ENCODE results near the gene VANGL2. TPM values are rescaled to one million over a fixed set of nuclear protein-coding genes. Genes with fewer than 3 reads are reported as not detected.

Gene VANGL2
- total RNA-seq, 3 donors from 2014 or later = 5.2 to 8.9 (median 8.7) TPM

GRCh38 chr1:160403244-160403643, 2.9 kb downstream of the VANGL2 start:
- H3K4me1 ChIP-seq (ENCODE audit: low read depth) = peaks cover 11% of the 10 kb centered on the region
- TF ChIP-seq, protein P1, sequence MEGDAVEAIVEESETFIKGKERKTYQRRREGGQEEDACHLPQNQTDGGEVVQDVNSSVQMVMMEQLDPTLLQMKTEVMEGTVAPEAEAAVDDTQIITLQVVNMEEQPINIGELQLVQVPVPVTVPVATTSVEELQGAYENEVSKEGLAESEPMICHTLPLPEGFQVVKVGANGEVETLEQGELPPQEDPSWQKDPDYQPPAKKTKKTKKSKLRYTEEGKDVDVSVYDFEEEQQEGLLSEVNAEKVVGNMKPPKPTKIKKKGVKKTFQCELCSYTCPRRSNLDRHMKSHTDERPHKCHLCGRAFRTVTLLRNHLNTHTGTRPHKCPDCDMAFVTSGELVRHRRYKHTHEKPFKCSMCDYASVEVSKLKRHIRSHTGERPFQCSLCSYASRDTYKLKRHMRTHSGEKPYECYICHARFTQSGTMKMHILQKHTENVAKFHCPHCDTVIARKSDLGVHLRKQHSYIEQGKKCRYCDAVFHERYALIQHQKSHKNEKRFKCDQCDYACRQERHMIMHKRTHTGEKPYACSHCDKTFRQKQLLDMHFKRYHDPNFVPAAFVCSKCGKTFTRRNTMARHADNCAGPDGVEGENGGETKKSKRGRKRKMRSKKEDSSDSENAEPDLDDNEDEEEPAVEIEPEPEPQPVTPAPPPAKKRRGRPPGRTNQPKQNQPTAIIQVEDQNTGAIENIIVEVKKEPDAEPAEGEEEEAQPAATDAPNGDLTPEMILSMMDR (IDR thresholded peaks at IDR 0.05) = no peak
- DNase-seq (no peak), ATAC-seq (no peak)
- no peaks in the 10 kb centered on the region for H3K9me3 ChIP-seq
- intact Hi-C loops (cut with DNase I, micrococcal nuclease) = no loop called here
- H3K36me3 ChIP-seq (ENCODE audit: low read depth) = no peaks in the 10 kb centered on the region
- H3K4me3 ChIP-seq = no peak overlapping the region

- ATAC-seq = no peak
- intact Hi-C loops (cut with DNase I, micrococcal nuclease) = no loop called here
- no peaks in the 10 kb centered on the region for H3K9me3 ChIP-seq
- H3K4me3 ChIP-seq = no peak overlapping the region
- peaks cover 11% of the 10 kb centered on the region for H3K4me1 ChIP-seq (ENCODE audit: low read depth)
- no peak for DNase-seq
- H3K36me3 ChIP-seq (ENCODE audit: low read depth) = no peaks in the 10 kb centered on the region
- TF ChIP-seq, protein P1 (IDR thresholded peaks at IDR 0.05) = no peak
Measured at GRCh38 chr1:160404094-160404493, 3.7 kb downstream of the VANGL2 start.

DNA sequence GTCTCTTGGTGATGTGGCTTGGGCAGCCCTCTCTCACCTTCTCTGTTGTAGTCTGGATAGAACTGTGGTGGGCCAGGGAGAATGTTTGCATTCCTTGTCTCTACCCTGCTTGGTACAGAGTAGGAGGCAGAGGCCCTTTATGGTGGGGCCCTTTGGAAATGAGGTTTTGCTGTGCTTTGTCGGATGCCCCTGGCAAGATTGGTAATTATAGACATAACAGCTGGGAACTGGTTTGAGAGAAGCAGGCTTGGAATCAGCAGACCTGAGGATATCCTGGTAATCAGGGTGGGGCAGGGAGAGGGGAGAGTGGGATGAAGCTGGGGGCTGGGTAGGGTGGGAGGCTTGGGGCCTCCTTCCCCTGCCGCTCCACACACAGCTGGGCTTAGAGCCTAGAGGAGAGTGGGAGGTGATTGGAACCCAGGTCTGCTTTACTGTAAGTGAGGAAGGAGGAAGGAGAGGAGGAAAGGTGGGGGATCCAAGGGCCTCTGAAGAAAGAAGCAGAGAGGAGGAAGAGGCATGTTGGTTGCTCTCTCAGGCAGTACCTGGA, 5.0 kb downstream of the VANGL2 start:
- ATAC-seq = no peak
- intact Hi-C loops (cut with DNase I, micrococcal nuclease) = no loop called here

GRCh38 chr1:160406131-160406968, 6.0 kb downstream of the VANGL2 start:
- intact Hi-C loops (cut with DNase I, micrococcal nuclease) = no loop called here
- DNase-seq (no peak), ATAC-seq (no peak)
- Histone ChIP-seq H3K36me3 (ENCODE audit: low read depth) (no peaks in the 10 kb centered on the region), H3K9me3 (no peaks in the 10 kb centered on the region), H3K4me3 (no peak overlapping the region), H3K4me1 (ENCODE audit: low read depth) (peaks cover 3% of the 10 kb centered on the region)
- TF ChIP-seq, protein P1 (IDR thresholded peaks at IDR 0.05) = no peak

More for the DNA sequence above, 5.0 kb downstream of the VANGL2 start:
- DNase-seq = no peak
- no peaks in the 10 kb centered on the region for H3K9me3 ChIP-seq
- H3K4me3 ChIP-seq = no peak overlapping the region
- TF ChIP-seq, protein P1 (IDR thresholded peaks at IDR 0.05) = no peak
- no peaks in the 10 kb centered on the region for H3K36me3 ChIP-seq (ENCODE audit: low read depth)
- peaks cover 8% of the 10 kb centered on the region for H3K4me1 ChIP-seq (ENCODE audit: low read depth)

GRCh38 chr1:160407839-160408801, 7.8 kb downstream of the VANGL2 start:
- DNase-seq = peak in 2 of 3 donors; percentile 48 to 49
- TF ChIP-seq, protein P1 (IDR thresholded peaks at IDR 0.05) = no peak
- Histone ChIP-seq H3K9me3 (no peaks in the 10 kb centered on the region), H3K36me3 (ENCODE audit: low read depth) (no peaks in the 10 kb centered on the region), H3K4me3 (no peak overlapping the region), H3K4me1 (ENCODE audit: low read depth) (peaks cover 3% of the 10 kb centered on the region)
- intact Hi-C loops (cut with DNase I, micrococcal nuclease) = no loop called here
- ATAC-seq = peak; percentile 59

Data from mucosa of descending colon (tissue), 3 donors.